Lung (tissue), 12 donors: ENCODE measurements around the gene EHMT1. TPM values are rescaled to one million over a fixed set of nuclear protein-coding genes. Genes with fewer than 3 reads are reported as not detected.

Experiments
- ATAC-seq: fragments of 200-7000 bp; cut with Tn5 transposase; one replicate; pipeline ENCODE4 v1.9.1; 2020; ENCODE audit warnings: moderate number of reproducible peaks; ENCODE audit not compliant: insufficient read depth, low FRiP score
- DNase-seq, 3 donors: peaks; one replicate each; pipeline ENCODE4 v3.0.0-alpha.2; 2013 to 2017
- H3K27ac ChIP-seq, 2 donors: one replicate each; pipeline ENCODE4 v1.5.1; 2013; ENCODE audit warnings: mild to moderate bottlenecking in 2 of 2, moderate library complexity in 2 of 2, control low read depth in 1 of 2, inconsistent platforms in 1 of 2, low read depth in 1 of 2, low read length in 1 of 2
- H3K27me3 ChIP-seq, 3 donors: one replicate each; pipeline ENCODE4 v1.5.1; 2013; ENCODE audit warnings: low read length in 2 of 3; ENCODE audit not compliant: control insufficient read depth in 3 of 3, insufficient read depth in 3 of 3
- H3K36me3 ChIP-seq, 4 donors: one replicate each; pipeline ENCODE4 v1.5.1; 2013; ENCODE audit warnings: low read length in 4 of 4, mild to moderate bottlenecking in 1 of 4, moderate library complexity in 1 of 4; ENCODE audit not compliant: control insufficient read depth in 4 of 4, insufficient read depth in 4 of 4
- H3K4me1 ChIP-seq, 5 donors: one replicate each; pipeline ENCODE4 v1.5.1; 2013; ENCODE audit warnings: low read length in 5 of 5, mild to moderate bottlenecking in 2 of 5, moderate library complexity in 1 of 5; ENCODE audit not compliant: control insufficient read depth in 5 of 5, insufficient read depth in 5 of 5
- H3K4me3 ChIP-seq: one replicate; pipeline ENCODE4 v1.5.1; 2013; ENCODE audit warnings: mild to moderate bottlenecking, control low read depth, moderate library complexity
- H3K9ac ChIP-seq, 2 donors: one replicate each; pipeline ENCODE4 v1.5.1; 2013; ENCODE audit warnings: low read length in 2 of 2, control low read depth in 1 of 2; ENCODE audit not compliant: insufficient read depth in 1 of 2
- H3K9me3 ChIP-seq, 4 donors: one replicate each; pipeline ENCODE4 v1.5.1; 2013; ENCODE audit warnings: low read length in 3 of 4, mild to moderate bottlenecking in 1 of 4, moderate library complexity in 1 of 4; ENCODE audit not compliant: control insufficient read depth in 4 of 4, insufficient read depth in 3 of 4
- CTCF ChIP-seq: IDR thresholded peaks from 2 replicates; pipeline ENCODE4 v1.5.1; 2012; ENCODE audit warnings: mild to moderate bottlenecking; ENCODE audit errors: control extremely low read depth, extremely low read depth
- WGBS, 2 donors: extraction: QIAGEN DNeasy Blood & Tissue Kit; methylation state at CpG; one replicate each; pipeline ENCODE4 v1.1.7; 2013; 5-methylcytosine and 5-hydroxymethylcytosine counted together
- polyA plus RNA-seq, 2 donors: library from polyadenylated mRNA; stranded (reverse); fragments of 200-250 nt; gene quantifications; one replicate each; pipeline ENCODE4 v1.2.1, GENCODE V29; 2013
- total RNA-seq, 2 donors: library from RNA; depleted of rRNA in 1 of 2; stranded (reverse); fragments of >200 nt in 1 of 2; gene quantifications; one replicate each; pipeline ENCODE4 v1.2.1, GENCODE V29; 2014 to 2021
- donor health status: control.
- donor health status: control.
- donor health status: Bipolar disorder and iron deficiency.
- donor health status: healthy.
- donor health status: DM: yes; HTN: yes; CAD: no.

EHMT1 gene
- total and polyA plus RNA-seq, 4 donors, result 32.2 to 91.5 (median 58.1) TPM

DNA sequence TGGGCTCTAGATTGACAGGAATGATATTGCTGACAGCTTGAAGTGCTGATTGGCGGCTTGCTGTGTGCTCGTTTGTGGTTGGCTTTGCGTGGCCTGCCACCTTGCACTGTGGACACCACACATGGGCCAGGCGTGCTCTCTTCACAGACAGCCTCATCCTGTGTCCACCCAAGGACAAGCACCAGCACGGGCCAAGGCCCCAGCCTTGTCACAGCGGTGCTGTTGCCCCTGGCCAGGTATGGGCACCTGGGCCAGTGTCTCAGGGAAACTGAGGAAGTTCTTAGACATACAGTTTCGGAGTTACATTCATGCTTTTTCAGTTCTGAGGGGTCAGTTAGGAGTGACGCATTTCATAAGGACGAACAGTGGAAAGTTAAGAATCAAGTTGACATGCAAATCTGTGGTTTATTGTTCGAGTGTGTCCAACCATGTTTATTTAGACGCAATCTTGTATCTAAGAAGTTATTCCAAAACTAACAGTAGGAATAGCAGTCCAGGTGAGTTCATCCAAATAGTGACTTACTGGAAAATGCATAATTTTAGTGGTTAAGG lies 125.9 kb downstream of the EHMT1 start:
- H3K4me1 ChIP-seq, result peaks cover 0 to 7% (median 0%) of the 10 kb centered on the region in 5 donors

DNA sequence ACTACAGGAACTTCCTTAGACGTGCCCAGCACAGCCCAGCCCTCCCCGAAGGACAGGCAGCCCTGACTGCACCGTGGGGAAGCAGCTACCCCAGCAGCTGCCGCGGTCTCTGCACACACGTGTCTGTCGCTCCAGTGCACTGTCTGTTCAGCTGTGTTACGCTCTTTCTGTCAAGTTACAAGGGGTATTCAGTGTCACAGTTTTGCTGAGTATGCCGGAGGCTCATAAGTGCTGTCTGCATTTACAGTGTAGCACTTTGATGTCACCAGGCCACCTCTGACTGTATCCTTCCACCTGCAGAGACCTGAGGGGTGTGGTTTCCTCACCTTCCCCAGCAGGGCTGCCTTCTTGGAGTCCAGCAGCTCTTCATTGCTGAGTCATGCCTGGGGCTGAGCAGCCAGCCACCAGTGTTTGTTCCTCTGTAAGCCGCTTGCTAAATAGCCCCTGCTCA lies 126.8 kb downstream of the EHMT1 start:
- no peak overlapping the region for H3K27ac ChIP-seq
- peaks cover 7 to 36% (median 25%) of the 10 kb centered on the region in 4 donors for H3K36me3 ChIP-seq
- no peak for TF ChIP-seq CTCF
- 34 to 66% methylated on average over 10 of the region's 10 CpGs for WGBS, 2 donors
- no peaks in the 10 kb centered on the region for H3K27me3 ChIP-seq
- no peak overlapping the region for H3K9ac ChIP-seq
- DNase-seq (no peak), ATAC-seq (no peak)
- no peaks in the 10 kb centered on the region for H3K9me3 ChIP-seq
- no peaks in the 10 kb centered on the region for H3K4me1 ChIP-seq
- no peak overlapping the region for H3K4me3 ChIP-seq

More for the DNA sequence above, 125.9 kb downstream of the EHMT1 start:
- 93 to 94% methylated on average over 11 of the region's 11 CpGs for WGBS, 2 donors
- Histone ChIP-seq H3K9ac (no peak overlapping the region), H3K36me3 (peaks cover 7 to 36% (median 25%) of the 10 kb centered on the region in 4 donors), H3K4me3 (no peak overlapping the region), H3K9me3 (no peaks in the 10 kb centered on the region), H3K27me3 (no peaks in the 10 kb centered on the region), H3K27ac (no peak overlapping the region)
- no peak for DNase-seq
- no peak for TF ChIP-seq CTCF
- ATAC-seq, result no peak

DNA sequence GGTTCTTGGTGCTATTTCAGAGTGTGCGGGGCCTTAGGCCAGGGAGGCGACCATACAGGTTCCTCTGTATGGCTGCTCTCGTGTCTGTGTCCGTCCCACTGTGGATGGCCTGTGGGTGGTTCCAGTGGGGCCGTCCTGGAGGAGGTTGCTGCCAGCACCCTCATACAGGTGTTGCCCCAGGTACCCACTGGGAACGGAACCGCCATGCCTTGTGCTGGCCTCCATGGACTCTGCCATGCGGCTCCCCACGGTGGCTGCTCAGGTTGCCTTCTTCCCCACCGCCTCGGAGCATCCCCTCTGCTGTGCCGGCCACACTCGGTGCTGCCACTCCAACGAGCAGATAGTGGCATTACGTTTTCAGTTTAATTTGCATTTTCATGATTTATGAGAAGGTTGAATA lies 129.5 kb downstream of the EHMT1 start:
- no peak for ATAC-seq
- Histone ChIP-seq H3K4me3 (no peak overlapping the region), H3K9ac (no peak overlapping the region), H3K36me3 (peaks cover 6 to 40% (median 33%) of the 10 kb centered on the region in 4 donors), H3K27me3 (no peaks in the 10 kb centered on the region), H3K27ac (no peak overlapping the region), H3K9me3 (no peaks in the 10 kb centered on the region), H3K4me1 (no peaks in the 10 kb centered on the region)
- WGBS, 2 donors, result 94 to 96% methylated on average over 14 to 15 of the region's 15 CpGs
- DNase-seq, result no peak
- no peak for TF ChIP-seq CTCF

DNA sequence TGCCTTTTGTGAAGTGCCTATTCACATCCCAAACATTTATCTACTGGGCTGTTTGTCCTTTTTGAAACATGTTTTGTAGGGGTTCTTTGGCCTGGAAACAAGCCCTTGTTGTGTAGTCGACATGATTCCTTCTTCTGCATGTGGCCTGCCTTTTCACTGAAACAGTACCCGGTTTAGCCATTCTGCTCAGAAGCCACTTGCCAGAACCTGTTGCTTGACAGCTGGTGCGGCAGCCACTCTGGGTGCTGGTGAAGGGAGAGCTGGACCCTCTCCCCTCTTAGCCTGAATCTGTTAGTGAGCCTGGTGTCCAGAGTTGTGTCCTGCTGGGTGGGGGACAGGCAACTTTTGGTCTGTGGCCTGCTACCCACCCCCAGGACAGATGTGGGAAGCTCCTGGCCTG lies 129.9 kb downstream of the EHMT1 start:
- Histone ChIP-seq H3K4me3 (no peak overlapping the region), H3K4me1 (no peaks in the 10 kb centered on the region), H3K9me3 (no peaks in the 10 kb centered on the region), H3K27me3 (no peaks in the 10 kb centered on the region), H3K9ac (no peak overlapping the region), H3K27ac (no peak overlapping the region), H3K36me3 (peaks cover 2 to 38% (median 31%) of the 10 kb centered on the region in 4 donors)
- WGBS, 2 donors, result 95 to 96% methylated on average over 3 of the region's 3 CpGs
- TF ChIP-seq CTCF, result no peak
- DNase-seq, result no peak
- no peak for ATAC-seq
